SK-N-SH treated with all-trans-retinoic acid at 6 μM for 48 hours (cell line): Measurements from ENCODE around the gene GPR6.

Experiments used
- CSDC2 ChIP-seq: fragments of 250-450 bp; sonication (Bioruptor Pico); IDR thresholded peaks from 2 replicates; pipeline ENCODE4 v1.5.0; 2020; ENCODE audit warnings: mild to moderate bottlenecking, moderate library complexity
- PATZ1 ChIP-seq: fragments of 250-450 bp; sonication (Bioruptor Pico); IDR thresholded peaks from 2 replicates; pipeline ENCODE4 v1.8.0; 2020; ENCODE audit warnings: mild to moderate bottlenecking, moderate library complexity, borderline replicate concordance
- RARB ChIP-seq: fragments of 250-450 bp; sonication (Bioruptor Pico); IDR thresholded peaks from 2 replicates; pipeline ENCODE4 v1.8.0; 2021; ENCODE audit warnings: mild to moderate bottlenecking, moderate library complexity
- ZNF565 ChIP-seq: fragments of 450-650 bp; formaldehyde crosslinking; conservative IDR thresholded peaks from 2 replicates; pipeline ENCODE4 v1.5.0; 2020; ENCODE audit warnings: low read depth, mild to moderate bottlenecking, moderate library complexity
- ZNF70 ChIP-seq: fragments of 450-650 bp; formaldehyde crosslinking; IDR thresholded peaks from 2 replicates; pipeline ENCODE4 v1.5.0; 2020; ENCODE audit warnings: mild to moderate bottlenecking, moderate library complexity
- ZNF8 ChIP-seq: fragments of 450-650 bp; formaldehyde crosslinking; IDR thresholded peaks from 2 replicates; pipeline ENCODE4 v1.5.0; 2020; ENCODE audit warnings: mild to moderate bottlenecking, moderate library complexity

GRCh38 chr6:109944448-109944847 lies 33.7 kb upstream of the GPR6 start:
- TF ChIP-seq PATZ1 (CRISPR knock-in tag) (no peak), CSDC2 (CRISPR knock-in tag) (no peak), ZNF8 (no peak), RARB (CRISPR knock-in tag) (no peak), ZNF70 (no peak), ZNF565 (no peak)
